Measurements from ENCODE around the gene CER1. TPM values are rescaled to one million over a fixed set of nuclear protein-coding genes. Genes with fewer than 3 reads are reported as not detected.

The CER1 gene
- total RNA-seq, 1 donor from 2014 or later, result not detected

Other genes starting within 250 kb of the CER1 start
- 32.1 TPM for gene ZDHHC21, start 29.3 kb downstream of the CER1 start, total RNA-seq
- gene FREM1, start 187.7 kb upstream of the CER1 start, total RNA-seq, result 18.2 TPM

All from tongue (tissue), 1 donor.